ENCODE data around the gene SLC24A2. TPM values are rescaled to one million over a fixed set of nuclear protein-coding genes. Genes with fewer than 3 reads are reported as not detected.
"Not testable (repeated sequence)": the region's sequence is repeated elsewhere in the genome, so short reads cannot be mapped to it uniquely, and the experiment has no call there.

SLC24A2 gene
- 0.04 TPM for total RNA-seq

DNA sequence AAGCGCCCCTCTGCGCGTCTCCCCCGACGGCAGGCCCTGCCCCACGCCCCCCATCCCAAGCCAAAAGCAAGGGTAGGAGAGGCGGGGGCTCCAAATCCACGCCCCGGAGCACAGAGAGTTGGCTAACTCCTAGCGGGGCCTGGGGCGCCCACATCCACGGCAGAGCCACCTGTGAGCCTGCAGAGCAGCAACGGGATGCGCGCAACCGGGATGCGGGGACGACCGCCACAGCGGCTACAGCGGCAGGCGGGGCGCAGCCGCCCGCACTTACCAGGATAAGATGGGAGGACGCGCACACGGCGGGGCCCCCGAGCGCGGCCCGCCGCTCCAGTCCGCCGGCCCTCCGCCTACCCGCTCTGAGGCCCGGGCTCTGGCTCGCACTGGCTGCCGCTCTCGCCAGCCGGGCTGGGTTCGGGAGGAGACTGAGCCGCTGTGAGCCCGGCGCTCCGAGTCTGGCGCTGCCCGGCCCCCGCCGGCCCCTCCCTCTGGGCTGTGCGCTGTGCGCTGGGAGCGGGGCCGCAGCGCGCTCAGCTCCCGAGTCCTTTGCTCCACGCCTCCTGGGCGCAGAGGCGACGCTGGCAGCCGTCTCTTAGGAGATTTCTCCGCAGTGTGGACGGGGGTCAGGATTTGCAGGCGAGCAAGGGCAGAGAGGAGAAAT, at the start of gene SLC24A2:
TSS of gene SLC24A2 (minus strand) at position 424 of the 658 bp plus-strand sequence.
- no peak for ATAC-seq

DNA sequence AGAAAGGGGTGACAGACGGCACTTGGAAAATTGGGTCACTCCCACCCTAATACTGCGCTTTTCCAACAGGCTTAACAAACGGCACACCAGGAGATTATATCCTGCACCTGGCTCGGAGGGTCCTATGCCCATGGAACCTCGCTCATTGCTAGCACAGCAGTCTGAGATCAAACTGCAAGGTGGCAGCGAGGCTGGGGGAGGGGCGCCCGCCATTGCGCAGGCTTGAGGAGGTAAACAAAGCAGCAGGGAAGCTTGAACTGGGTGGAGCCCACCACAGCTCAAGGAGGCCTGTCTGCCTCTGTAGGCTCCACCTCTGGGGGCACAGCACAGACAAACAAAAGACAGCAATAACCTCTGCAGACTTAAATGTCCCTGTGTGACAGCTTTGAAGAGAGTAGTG, 44.5 kb upstream of the SLC24A2 start:
- not testable (repeated sequence) for ATAC-seq

DNA sequence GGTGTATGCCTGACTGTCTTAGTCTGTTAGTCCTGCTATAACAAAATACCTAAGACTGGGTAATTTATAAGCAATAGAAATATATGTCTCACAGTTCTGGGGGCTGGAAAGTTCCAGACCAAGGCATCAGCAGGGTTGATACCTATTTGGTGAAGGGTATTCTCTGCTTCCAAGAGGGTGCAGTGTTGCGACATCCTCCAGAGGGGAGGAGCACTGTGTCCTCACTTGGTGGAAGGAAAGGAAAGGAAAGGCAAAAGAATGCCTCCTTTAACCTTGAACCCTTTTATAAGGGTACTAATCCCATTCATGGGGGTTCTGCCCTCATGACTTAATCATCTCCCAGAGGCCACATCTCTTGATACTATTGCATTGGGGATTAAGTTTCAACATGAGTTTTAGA, 42.0 kb upstream of the SLC24A2 start:
- no peak for ATAC-seq

DNA sequence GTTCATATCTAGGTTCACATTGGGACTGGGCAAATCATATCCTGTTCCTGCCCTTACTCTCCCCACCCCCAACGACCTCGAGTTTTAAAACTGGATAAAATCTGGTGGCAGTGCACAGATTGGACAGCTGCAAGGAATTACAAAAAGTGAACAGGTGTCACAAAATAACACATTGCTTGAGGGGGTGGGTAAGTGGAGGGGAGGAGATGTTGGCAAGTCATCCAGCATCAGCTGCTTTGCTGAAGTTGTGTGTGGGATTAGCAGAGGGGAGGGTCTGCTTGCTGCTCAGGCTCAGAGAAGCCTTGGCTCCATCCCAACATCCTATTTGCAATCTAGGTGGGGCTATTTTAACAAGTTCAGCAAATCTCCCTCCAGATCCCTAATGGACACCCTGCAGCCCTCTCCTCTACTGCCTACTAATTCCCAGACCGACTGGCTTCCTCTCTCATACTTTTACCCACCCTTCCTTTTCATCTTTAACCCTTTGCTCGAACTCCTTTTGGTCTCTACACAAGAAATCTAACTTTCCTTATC, 39.8 kb upstream of the SLC24A2 start:
- ATAC-seq = no peak

DNA sequence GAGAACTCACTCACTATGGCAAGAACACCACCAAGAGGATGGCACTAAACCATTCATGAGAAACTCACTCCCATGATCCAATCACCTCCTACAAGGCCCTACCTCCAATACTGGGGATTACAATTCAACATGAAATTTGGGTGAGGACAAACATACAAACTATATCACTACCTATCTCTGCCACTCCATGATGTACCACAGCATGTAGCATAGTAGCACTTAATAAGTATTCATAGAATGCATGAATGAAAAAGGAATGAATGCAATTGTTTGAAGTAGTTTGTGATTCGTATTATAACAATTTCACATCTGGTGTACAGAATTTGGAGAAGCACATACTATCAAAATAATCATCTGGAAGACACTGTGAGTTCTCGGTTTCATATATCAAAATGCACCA, 27.9 kb upstream of the SLC24A2 start:
- no peak for ATAC-seq

DNA sequence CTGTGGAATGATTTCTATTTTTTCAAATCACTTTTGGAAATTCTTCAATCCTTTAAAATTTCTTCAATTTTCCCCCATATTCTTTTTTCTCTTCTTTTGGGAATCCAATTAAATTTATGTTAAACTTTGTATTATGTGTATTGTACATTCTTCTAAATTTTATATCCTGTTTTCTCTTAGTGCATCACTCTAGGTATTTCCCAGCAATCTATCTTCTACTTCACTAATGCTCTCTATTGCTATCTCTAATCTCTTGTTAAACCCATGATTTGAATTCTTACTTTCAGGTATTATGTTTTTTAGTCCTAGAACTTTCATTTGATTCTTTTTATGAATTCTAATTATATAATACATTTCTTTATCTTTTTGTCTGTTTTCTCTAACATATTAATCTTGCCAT, 23.4 kb upstream of the SLC24A2 start:
- no peak for ATAC-seq

DNA sequence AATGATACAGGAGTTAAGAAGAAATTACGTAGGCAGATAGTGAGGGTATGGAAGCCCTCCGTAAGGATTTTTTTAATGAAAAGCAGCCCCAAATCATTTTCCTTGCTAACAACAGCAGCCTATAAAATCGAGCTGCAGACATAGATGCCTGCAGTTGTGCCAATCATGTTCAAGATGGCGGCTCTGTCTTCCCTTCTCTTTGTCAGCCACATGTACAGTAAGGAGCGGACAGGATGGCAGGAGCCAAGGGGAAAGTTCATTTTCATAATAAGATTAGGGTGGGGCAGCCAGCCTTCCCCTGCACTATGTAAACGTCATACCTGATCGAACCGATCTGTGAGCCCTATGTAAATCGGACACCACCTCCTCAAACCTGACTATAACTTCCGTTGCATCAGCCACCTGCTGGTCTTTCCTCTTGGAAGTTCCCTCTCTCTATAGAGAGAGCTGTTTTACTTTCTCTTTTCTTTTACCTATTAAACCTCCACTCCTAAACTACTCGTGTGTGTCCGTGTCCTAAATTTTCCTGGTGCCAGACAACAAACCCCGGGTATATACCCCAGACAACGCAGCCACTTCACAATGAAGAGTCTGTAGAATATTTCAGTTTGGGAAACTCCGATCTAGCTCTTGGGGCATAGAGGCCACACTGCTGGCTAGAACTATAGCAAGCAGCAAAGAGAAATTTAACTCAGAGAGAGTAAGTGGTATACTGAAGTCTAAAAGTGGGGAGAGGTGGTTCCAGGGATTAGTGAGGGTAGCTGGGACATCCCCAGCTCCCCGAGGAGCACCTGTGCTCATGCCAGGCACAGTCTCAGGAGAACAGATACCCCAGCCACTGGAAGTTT, 20.8 kb upstream of the SLC24A2 start:
- ATAC-seq = no peak

DNA sequence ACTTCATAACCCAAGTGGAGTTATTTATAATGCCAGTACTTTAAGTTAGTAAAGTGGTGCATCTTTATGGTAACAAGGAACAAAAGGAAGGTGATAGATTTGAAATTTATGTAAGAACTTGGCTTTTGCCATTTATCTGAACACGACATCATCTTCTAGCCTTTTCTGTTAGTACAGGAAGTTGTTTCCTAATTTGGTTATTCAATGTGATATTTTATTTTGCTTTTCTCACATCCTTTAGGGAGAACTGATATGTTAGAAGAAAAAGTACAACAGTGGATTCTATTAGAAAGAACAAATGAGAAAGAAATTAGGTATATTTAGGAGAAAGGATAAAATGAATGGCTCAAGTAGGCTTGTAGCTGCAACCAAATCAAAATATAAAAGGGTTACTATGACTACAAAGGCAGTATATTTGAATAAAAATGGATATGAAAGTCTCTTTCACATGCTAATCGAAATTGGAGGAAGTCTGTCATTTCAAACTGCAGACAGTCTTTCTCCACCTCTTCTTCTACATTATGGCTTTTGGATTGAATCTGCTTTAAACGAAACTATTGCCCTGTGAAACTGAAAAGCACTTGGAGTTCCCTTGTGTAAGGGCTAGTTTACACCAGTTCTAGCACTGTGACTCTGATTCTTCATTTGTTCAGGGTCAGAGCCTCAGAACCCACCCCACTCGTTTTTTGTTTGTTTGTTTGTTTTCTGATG, 18.5 kb upstream of the SLC24A2 start:
- no peak for ATAC-seq

DNA sequence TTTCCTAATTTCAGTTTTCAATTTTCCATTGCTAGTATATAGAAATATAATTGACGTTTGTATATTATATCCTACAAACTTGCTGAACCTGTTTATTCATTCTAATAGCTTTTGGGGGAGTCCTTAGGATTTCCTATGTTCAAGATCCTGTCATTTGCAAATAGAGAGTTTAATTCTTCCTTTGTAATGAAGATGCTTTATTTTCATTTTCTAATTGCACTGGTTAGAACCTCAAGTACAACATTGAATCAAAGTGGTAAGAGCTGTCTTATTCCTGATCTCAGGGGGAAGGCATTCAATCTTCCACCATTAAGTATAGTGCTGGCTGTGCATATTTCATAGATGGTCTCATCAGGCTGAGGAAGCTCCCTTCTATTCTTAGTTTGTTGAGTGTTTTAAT, 15.6 kb upstream of the SLC24A2 start:
- ATAC-seq = no peak

DNA sequence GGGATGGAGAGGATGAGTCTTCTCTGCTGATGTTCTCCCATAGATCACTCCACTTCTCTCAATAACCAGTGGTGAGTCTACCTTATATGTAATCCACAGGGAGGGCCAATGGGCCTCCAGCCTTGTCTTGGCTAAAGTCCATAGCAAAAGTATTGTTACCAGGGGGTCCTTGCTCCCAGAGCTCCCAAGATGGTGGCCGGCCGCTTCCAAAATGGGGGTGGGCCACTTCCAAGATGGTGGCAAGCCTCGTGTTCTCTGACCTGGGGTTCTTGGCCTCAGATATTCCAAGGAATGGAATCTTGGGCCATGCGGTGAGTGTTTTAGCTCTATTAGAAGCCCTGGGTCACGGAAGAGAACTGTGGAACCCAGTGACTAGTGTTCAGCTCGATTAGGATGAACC, 12.0 kb upstream of the SLC24A2 start:
- ATAC-seq = no peak

DNA sequence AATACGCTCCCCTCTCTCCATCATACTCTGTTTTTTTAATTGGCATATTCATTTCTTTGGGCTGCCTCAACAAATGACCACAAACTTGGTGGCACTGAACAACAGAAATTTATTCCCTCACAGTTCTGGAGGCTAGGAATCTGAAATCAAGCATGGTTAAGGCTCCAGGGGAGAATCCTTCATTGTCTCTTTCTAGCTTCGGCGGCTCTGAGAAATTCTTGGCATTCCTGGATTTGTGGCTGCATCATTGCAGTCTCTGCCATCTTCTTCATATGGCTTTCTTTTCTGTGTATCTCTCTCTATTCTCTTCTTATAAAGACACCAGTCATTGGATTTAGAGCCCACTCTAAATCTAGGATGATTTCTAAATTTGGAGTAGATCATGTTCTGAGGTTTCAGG, 10.9 kb upstream of the SLC24A2 start:
- ATAC-seq = no peak

DNA sequence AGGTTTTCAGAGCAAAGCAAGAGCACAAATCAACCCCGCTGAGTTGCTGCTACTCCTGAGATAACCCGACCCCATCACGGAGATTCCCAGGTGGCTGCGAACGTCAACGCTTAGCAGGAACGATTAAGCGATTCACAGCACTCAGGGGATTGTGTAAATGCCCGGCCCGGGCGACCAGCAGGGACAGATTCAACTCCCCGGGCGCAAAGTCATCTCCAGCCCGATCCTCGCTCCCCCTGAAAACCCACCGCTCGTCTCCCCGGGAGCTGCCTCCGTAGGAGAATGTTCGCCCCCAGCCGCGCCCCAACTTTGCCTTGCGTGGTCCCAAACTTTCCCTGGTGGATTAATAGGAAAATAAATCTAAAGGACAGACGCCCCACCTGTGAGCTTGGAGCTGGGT, 685 bp downstream of the SLC24A2 start:
- no peak for ATAC-seq

DNA sequence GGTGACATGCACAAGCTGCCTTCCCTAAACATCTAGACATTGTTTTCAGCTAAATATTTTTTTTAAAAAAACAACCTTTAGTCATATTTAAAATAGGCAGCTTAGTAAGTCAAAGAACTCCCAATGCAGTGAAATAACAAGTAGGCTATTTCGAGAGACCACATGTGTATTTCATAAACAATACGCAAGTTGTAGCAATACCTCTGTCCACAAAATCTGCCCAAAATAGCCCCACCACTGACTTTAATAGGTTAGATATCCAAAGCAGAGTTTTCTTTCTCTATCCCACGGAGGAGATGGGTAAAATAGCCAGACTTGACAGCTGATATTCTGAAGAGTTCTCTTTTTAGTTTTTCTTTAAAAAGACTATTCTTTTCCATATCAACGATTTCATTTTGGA, 1.2 kb downstream of the SLC24A2 start:
- no peak for ATAC-seq

DNA sequence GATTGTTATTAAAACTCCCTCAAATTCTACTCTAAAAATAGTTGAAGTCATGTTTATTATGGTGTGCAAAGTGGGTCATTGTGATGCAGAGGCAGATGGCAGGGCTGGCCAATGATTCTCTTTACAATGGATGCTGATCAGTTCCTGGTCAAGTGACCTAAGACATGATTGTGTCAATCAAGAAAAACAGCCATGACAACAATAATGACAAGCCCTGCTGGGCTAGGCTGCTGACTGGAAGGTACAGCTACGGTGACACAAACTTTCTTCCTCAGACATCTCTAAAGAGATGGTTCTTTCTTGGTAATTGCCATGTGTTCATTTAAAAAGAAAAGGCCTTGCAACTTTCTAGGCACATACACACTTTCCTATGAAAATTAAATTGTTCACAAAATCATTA, 3.6 kb downstream of the SLC24A2 start:
- no peak for ATAC-seq

DNA sequence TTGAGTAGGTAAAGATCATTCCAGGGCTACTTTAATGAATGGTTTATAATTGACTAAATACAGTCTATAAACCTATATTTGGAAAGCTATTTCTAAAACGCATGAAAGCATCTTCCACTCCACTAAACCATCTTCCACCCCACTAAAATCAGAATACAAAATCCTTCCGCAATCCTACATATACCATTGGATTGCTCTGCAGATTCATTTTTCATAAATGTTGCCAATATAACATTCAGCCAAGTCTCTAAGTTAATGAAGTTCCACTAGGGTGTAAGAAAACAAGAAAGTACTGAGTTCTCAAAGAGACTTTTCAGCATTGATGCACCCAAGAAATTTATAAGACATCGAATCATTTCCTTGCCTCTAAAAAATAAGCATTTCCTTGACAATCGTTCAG, 4.7 kb downstream of the SLC24A2 start:
- ATAC-seq = no peak

DNA sequence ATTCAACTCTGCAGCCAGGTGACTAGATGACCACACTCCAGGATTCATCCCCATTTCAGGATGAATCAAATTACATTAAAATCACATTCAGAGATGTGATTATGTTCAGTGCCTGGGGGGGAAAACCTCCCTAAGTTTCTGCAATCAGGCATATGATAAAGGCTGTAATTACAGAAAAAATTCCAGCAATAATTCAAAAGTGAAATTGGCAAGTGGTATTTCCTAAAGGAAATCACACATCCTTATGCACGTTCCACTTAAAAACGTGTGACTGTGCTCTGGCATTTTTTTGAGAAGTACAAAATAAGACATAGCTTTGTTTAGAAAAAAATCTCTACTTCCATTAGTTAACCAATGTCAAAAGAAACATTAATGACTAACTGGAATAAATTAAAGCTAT, 5.3 kb downstream of the SLC24A2 start:
- ATAC-seq = no peak

DNA sequence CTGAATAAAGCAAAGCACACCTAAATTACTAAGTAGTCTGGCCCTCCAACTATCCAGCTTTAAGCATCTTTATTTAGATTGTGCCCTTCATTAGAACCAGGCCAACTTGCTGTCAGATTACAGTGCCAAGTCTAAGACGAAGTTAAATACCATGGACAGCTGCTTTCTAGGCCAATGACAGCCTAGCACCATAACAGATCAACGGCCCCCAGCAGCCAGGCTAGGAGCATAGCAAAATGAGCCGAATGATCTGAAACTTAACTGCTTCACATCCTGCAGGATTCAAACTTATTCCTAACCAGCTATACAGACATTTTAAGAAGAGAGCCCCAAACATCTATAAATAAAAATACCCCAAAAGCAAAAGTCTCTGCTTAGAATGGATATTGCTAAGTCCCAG, 6.8 kb downstream of the SLC24A2 start:
- ATAC-seq = no peak

DNA sequence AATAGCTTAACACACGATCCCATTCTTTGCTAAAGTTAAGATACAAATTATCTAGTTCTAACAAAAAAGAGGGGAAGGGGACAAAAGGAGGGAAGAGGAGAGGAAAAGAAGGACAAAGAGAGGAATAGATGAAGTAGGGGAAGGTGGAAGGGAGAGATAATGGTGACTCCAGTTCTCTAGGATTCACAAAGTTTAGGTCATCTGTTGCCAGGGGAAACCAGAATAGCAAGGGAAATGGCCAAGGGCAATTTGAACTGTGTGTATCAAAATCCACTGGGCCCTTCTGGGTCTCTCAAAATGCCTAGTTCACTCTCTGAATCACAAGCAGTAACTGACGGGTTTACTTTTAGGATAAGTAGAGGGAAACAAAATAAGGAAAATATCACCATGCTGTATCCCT, 7.6 kb downstream of the SLC24A2 start:
- ATAC-seq = no peak

DNA sequence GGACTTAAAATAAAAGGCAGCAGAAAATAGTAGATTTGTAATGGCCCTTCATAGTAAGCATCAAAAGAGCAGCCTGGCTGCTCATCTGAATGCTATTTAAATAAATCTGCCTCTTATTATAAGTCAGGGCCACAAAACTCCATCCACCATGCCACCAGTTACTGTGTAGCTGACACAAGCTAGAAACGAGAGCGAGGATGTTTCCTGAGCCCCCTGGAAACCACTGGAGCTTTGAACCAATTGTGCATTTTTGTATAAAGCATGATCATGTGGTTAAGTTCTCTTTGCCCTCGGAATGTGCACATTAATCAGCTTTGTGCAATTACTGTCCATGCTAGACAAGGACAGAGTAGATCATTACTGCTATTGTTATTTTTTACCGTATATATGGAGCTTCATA, 17.4 kb downstream of the SLC24A2 start:
- ATAC-seq = no peak

DNA sequence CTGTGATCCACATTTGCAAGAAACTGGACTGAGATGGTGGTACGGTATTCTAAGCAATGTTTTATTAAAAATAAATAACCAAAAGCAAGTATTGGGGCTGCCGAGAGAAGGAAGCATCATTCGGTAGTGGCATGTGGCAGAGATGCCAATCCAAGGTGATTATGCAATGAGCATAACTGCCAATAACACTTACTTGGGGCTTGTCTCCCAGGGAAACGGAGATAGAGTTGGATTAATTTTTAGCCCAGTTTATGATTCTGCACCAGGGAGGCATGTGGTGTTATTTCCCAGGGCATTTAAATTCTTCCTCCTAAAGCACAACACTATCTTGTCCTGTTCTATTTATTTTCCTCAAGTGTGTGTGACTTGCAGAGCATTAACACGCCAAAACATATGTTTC, 17.9 kb downstream of the SLC24A2 start:
- ATAC-seq = no peak

DNA sequence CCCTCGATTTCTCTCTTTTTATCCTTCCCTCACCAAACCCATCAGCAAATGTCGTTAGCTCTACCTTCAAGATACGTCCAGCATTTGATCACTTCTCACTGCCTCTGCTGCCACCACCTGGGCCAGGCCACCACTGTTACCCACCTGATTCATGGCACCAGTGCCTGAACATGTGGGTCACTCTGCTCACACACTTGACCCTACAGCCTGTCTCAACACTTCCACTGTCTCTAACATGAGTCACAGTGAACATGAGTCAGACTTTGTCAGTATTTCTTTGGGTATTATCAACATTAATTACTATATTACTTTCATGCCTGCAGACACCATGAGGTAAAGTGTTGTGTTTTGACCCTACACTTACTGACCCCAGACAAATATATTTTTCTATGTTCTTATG, 19.6 kb downstream of the SLC24A2 start:
- ATAC-seq = peak; percentile 62

DNA sequence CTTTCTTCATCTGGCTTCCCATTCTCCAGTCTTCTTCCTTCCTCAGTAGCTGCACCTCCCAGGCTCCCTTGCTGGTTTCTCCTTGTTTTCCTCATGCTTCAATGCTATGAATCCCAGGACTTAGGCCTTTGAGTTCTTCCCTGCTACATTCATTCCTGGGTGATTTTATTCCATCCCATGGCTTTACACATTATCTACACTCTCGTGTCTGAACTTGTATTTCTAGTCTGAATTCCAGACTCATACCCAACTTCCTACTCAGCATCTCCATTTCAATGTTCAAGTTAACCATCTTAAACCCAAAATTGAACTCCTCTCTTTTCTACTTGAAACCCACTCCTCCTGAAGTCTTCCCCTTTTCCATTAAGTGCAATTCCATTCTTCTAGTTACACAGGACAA, 20.0 kb downstream of the SLC24A2 start:
- ATAC-seq = no peak

DNA sequence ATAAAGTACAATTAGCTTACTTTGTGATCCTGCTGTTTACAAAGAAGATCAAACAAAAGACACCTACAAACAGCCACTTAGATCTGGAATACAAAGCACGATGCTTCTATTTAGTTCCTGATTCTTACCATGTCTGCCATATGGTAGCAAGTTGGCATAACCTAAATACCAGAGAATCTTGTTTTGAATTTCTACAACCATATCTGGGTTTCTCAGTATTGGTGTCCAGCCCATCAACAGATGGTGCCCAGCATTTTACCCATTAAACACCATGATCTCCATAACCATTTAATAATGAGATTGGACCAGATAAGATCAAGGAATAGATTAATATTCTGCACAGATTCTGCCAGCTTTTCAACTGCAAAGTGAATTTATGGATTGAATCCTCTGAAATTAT, 29.8 kb downstream of the SLC24A2 start:
- no peak for ATAC-seq

DNA sequence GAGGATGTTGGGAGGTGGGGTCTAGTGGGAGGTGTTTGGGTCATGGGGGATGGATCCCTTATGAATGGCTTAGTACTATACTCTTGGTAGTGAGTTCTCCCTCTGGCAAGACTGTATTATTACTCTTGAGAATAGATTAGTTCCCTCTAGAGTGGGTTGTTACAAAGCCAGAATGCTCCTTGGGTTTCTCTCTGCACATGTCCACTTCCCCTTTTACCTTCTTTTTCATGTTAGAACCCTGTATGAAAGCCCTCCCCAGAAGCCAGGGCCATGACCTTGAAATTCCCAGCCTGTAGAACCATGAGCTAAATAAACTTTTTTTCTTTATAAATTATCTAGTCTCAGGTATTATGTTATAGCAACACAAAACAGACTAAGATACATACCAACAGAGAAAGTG, 31.1 kb downstream of the SLC24A2 start:
- no peak for ATAC-seq
